Eye (tissue), 1 donor: ENCODE measurements around the gene BST1.
A peak's percentile ranks its signal among the peaks of the same experiment; 100 is the strongest.

Source experiments
- DNase-seq: peaks from one replicate; pipeline ENCODE4 v3.0.0-alpha.2; 2015

Gene BST1

GRCh38 chr4:15677507-15677988 lies 25.3 kb upstream of the BST1 start:
- no peak for DNase-seq

GRCh38 chr4:15681067-15681371 lies 21.8 kb upstream of the BST1 start:
- no peak for DNase-seq

- DNase-seq = peak; percentile 100
Observed at GRCh38 chr4:15681372-15682241, 21.3 kb upstream of the BST1 start, which contains the start of gene FAM200B. Gene FAM200B, plus strand, starts transcription at chr4:15681827. Its CDS starts 5,151 bp downstream, at chr4:15686978.

- DNase-seq = no peak
Observed at GRCh38 chr4:15682242-15683142, 20.4 kb upstream of the BST1 start.

GRCh38 chr4:15683143-15683495 lies 19.7 kb upstream of the BST1 start:
- no peak for DNase-seq

- no peak for DNase-seq
Observed at GRCh38 chr4:15684498-15684897, 18.4 kb upstream of the BST1 start.

GRCh38 chr4:15688051-15688450 lies 14.8 kb upstream of the BST1 start:
- DNase-seq = no peak

- DNase-seq = no peak
Observed at GRCh38 chr4:15689540-15689939, 13.3 kb upstream of the BST1 start.

GRCh38 chr4:15690020-15690809 lies 12.7 kb upstream of the BST1 start:
- peak; percentile 68 for DNase-seq

GRCh38 chr4:15691346-15692135 lies 11.3 kb upstream of the BST1 start:
- no peak for DNase-seq

GRCh38 chr4:15692602-15693001 lies 10.3 kb upstream of the BST1 start:
- no peak for DNase-seq

- DNase-seq = peak; percentile 18
Observed at GRCh38 chr4:15694431-15694830, 8.4 kb upstream of the BST1 start.

- DNase-seq = peak; percentile 12
Observed at GRCh38 chr4:15695240-15695699, 7.6 kb upstream of the BST1 start.

- DNase-seq = no peak
Observed at GRCh38 chr4:15695729-15696128, 7.1 kb upstream of the BST1 start.

- no peak for DNase-seq
Observed at GRCh38 chr4:15696866-15697265, 6.0 kb upstream of the BST1 start.

GRCh38 chr4:15703439-15703838 lies 574 bp downstream of the BST1 start:
- DNase-seq = peak; percentile 9

- DNase-seq = peak; percentile 16
Observed at GRCh38 chr4:15704129-15704528, 1.3 kb downstream of the BST1 start.

GRCh38 chr4:15706646-15707362 lies 3.9 kb downstream of the BST1 start:
- DNase-seq = no peak

- DNase-seq = no peak
Observed at GRCh38 chr4:15707363-15707715, 4.5 kb downstream of the BST1 start.

- no peak for DNase-seq
Observed at GRCh38 chr4:15711762-15712161, 8.9 kb downstream of the BST1 start.

- DNase-seq = no peak
Observed at GRCh38 chr4:15712214-15712613, 9.3 kb downstream of the BST1 start.
